Glomerular endothelial cell (primary cell): ENCODE results near the gene CCDC159. TPM values are rescaled to one million over a fixed set of nuclear protein-coding genes. Genes with fewer than 3 reads are reported as not detected.
"Not testable (repeated sequence)": the region's sequence is repeated elsewhere in the genome, so short reads cannot be mapped to it uniquely, and the experiment has no call there.

ENCODE experiments used
- DNase-seq: peaks from one replicate; pipeline ENCODE4 v3.0.0-alpha.2; 2011; ENCODE audit warnings: low read depth, low spot score; ENCODE audit errors: extremely low read depth
- total RNA-seq: library from RNA; depleted of rRNA; stranded (reverse); fragments of >200 nt; gene quantifications from 2 replicates; pipeline ENCODE4 v1.2.3, GENCODE V29; 2015

Gene CCDC159
- 21.0 and 31.7 TPM in 2 replicates for total RNA-seq

DNA sequence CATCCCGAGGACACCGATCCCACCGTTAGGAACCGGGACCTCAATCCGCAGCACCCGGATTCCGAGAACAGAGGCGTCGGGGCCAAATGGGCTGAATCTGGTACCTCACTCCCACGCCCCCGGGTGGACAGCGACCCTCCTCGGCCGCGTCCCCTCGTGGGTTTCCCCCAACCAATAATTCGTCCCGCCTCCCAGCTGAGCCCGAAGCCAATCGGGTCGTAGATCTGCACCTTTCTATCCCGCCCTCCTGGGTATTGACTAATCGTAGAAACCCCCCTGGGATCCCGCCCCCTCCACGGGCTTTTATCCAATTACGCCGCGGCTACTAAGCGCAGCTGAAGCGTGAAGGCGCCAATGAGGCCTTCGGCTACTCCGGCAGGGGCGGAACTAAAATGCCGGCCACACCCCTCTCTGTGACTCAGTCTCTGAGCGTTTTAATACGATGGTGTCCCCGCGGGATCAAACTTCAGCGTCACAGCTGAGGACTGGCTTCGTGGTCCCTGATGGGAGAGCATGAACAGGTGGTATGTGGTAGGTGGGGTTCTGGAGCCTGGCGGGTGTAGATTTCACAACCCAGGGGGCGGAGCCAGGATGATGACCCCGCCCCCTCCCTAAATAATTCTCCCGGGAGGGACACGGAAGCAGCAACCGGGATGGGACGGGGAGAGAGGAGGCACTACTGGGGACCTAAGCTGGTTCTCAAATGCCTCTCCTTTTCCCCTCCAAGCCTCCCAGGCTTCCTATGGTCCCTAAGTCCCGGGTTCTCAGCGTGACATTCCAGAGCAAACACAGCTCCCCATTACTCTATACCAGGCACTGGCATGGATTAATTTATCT, at the start of gene CCDC159, which contains the start of gene TMEM205:
Gene CCDC159, plus strand, starts transcription at position 416 of the 837 bp plus-strand sequence. Its CDS starts 88 bp downstream, at position 504.
Gene TMEM205, minus strand, starts transcription at position 165 of the 837 bp plus-strand sequence. CDS start 649 bp downstream, outside the sequence.
- DNase-seq, result peak; percentile 93

DNA sequence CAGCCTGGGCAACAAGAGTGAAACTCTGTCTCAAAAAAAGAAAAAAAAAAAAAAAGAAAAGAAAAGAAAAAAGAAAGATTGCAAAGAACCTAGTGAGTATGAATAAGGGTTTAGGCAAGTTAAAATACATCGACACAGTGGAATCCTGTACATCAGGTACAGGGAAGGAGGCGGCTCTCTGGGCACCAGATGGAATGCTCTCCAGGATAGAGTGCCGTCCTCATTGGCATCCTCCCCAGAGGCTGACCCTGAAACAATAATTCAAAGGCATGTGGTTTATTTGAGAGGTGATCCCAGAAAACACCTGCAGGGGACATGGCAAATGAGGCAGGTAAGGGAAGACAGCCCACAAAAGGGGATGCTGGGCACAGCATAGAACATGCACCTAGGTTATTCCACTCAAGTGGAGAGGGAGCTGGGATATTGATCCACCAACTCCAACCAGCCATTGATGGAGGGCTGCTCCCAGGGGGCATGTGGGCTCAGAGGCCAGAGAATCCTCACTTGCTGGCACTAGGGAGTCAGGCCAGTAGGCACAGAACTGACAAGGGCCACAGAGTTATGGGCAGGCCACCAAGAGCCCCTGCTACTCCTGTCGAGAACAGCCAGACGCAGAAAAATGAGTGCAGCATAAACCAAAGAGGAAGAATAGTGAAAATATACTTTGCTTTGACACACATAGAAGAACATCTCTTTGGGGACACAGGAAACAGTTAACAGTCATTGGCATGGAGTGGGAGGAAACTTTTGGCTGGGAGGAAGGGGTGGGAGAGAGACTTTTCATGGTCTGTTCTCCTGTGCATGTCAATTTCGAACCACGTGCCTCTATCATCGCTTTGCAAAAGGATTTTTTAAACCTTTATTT, 46.1 kb upstream of the CCDC159 start:
- no peak for DNase-seq

DNA sequence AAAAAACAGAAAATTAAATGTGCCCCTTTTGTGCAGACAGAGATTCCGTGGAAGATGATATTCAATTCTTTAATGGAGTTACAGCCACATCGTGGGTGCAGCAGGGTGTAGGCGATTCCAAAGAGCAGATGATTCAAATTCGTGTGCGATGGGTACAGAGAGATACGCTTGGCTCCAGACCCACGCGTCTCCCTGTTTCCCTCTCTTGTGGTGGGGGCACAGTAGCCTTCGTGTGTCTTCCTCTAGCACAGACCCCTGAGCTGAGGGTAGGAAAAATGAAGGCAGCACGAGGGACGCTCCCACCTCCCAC, 45.6 kb upstream of the CCDC159 start:
- no peak for DNase-seq

DNA sequence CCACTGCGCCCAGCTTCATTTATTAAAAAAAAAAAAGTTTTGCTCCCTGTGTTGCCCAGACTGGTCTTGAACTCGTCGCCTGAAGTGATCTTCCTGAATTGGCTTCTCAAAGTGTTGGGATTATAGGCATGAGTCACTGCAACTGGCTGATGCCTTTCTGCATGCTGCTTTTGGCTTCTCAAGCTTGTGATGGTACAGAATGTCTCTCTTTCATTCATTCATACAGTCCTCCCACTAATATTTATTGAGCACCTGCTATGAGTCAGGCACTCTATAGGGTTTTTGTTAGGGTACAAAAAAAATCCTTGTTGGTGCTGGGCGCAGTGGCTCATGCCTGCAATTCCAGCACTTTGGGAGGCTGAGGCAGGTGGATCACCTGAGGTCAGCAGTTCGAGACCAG, 41.4 kb upstream of the CCDC159 start:
- no peak for DNase-seq

DNA sequence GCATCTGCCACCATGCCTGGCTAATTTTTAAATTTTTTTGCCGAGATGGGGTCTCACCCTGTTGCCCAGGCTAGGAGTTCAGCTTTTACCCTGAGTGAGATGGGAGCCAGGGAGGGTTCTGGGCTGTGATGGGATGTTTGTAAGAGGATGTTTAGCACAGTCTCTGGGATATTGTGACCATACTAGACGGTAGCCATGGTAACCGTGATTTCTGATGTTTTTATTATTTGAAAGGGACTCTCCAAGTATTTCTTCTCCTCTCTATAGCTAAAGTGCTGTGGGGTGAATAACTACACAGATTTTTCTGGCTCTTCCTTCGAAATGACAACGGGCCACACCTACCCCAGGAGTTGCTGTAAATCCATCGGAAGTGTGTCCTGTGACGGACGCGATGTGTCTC, 40.0 kb upstream of the CCDC159 start:
- DNase-seq, result no peak

DNA sequence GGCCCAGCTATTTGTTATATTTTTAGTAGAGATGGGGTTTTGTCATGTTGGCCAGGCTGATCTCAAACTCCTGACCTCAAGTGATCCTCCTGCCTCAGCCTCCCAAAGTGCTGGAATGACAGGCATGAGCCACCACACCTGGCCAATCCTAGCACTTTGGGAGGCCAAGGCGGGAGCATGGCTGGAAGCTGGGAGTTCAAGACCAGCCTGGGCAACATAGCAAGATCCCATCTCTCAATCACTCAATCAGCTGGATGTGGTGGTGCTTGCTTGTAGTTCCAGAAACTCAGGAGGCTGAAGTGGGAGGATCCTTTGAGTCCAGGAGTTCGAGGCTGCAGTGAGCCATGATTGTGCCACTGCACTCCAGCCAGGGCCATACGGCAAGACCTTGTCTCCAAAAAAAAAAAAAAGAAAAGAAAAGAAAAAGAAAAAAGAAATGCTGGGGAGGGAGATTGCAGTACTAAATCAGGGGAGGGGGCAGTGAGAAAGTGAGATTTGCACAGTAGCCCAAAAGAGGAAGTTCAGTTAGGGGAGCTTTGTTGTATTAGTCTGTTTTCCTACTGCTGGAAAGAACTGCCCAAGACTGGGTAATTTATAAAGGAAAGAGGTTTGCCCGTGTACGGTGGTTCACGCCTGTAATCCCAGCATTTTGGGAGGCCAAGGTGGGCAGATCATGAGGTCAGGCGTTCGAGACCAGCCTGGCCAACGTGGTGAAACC, 25.9 kb upstream of the CCDC159 start:
- DNase-seq, result not testable (repeated sequence)

GRCh38 chr19:11321191-11322126, 24.9 kb upstream of the CCDC159 start:
- DNase-seq, result no peak

- no peak for DNase-seq
Measured at GRCh38 chr19:11322269-11323024, 23.9 kb upstream of the CCDC159 start.

DNA sequence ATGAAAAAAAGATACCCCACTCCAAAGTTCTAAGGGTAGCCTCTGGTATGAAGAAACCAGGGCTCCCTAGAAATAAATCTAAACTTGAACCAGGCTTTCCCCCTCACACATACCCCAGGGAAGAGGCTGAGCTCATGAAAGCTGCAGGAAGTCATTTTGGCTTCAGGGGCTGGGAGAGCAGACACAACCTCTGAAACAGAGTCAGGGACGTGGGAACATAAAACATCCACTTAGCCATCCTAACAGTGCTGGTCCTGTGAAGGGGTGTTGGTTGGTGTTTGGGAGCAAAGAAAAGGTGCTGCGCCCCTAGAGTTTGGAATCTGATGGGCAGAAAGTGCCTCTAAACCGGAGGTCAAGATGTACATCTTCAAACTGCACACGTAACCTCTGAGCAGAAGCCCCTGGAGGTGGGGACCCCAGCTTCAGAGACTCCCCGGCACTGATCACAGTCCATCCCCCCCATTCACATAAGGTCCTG, 22.7 kb upstream of the CCDC159 start:
- no peak for DNase-seq

- DNase-seq, result no peak
Measured at GRCh38 chr19:11324079-11324661, 22.1 kb upstream of the CCDC159 start.

GRCh38 chr19:11324748-11325389, 21.4 kb upstream of the CCDC159 start:
- no peak for DNase-seq

GRCh38 chr19:11325544-11325943, 20.8 kb upstream of the CCDC159 start:
- DNase-seq, result no peak

DNA sequence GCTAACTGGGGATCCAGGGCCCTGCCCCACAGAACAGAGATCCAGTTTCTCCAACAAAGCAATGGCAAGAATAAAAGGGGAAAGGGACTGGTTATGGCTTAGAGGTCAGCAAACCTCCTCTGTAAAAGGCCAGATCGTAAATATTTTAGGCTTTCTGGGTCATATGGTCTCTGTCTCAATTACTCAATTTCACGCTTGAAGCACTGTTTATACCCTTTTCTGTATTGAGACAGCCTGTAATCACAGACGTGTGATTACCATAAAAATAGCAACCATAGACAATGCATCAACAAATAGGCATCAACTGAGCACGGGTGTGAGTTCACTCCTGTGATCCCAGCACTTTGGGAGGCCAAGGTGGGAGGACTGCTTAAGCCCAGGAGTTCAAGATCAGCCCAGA, 16.2 kb upstream of the CCDC159 start:
- no peak for DNase-seq

DNA sequence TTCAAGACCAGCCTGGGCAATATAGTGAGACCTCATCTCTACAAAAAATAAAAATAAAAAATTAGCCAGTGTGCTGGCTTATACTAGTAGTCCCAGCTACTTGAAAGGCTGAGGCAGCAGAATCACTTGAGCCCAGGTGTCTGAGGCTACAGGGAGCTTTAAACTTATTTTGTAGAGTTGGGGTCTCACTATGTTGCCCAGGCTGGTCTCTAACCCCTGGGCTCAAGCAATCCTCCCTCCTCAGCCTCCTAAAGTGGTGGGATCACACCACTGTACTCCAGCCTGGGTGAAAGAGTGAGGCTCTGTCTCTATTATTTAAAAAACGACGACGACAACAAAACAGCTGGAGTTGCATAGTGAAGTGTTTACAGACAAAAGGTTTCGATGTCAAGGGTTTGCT, 14.8 kb upstream of the CCDC159 start:
- no peak for DNase-seq

DNA sequence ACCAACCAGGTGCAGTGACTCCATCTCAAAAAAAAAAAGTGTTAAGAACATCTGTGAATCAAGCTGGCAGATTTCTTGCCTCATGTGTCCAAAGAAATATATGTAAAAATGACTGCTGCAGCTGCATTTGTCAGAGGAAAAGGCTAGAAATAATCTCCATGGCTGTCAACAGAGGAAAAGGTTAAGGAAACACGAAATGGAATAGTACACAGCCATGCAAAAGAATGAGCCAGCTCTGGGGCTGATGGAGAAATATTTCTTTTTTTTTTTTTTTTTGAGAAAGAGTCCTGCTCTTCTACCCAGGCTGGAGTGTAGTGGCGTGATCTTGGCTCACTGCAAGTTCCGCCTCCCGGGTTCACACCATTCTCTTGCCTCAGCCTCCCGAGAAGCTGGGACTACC, 13.5 kb upstream of the CCDC159 start:
- DNase-seq, result no peak

DNA sequence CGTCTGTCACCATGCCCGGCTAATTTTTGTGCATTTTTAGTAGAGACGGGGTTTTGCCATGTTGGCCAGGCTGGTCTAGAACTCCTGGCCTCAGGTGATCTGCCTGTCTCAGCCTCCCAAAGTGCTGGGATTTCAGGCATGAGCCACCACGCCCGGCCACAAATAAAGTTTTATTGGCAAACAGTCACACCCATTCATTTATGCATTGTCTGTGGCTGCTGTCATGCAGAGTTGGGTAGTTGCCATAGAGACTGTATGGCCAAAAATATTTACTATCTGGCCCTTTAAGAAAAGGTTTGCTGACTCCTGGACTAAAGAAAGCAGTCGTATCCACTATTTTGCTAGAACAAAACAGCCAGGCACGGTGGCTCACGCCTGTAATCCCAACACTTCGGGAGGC, 12.5 kb upstream of the CCDC159 start:
- not testable (repeated sequence) for DNase-seq

- DNase-seq, result no peak
Measured at GRCh38 chr19:11335449-11336146, 10.7 kb upstream of the CCDC159 start.

- no peak for DNase-seq
Measured at GRCh38 chr19:11337080-11337479, 9.2 kb upstream of the CCDC159 start.
